WTC11 (cell line): ENCODE measurements around the gene RSRC1. TPM values are rescaled to one million over a fixed set of nuclear protein-coding genes. Genes with fewer than 3 reads are reported as not detected.

ENCODE experiments used
- ATAC-seq: fragments of 200-7000 bp; cut with Tn5 transposase; 2 replicates; pipeline ENCODE4 v1.10.0; 2021; ENCODE audit warnings: mild to moderate bottlenecking, moderate library complexity
- CTCF ChIA-PET: fragments of 300-600 bp; sonication (Branson Sonifier 250); formaldehyde crosslinking; loops from one replicate; lab custom pipeline; 2021; ENCODE audit warnings: antibody characterized with exemption; lab: Charles Lee
- POLR2A ChIA-PET: fragments of 350-600 bp; sonication (Branson Sonifier 250); formaldehyde crosslinking; loops from one replicate; lab custom pipeline; 2021; ENCODE audit warnings: antibody characterized with exemption; lab: Charles Lee
- DNase-seq: peaks from one replicate; pipeline ENCODE4 v3.0.0; 2021; ENCODE audit warnings: low spot score
- H3K27ac Mint-ChIP-seq: 2 replicates; pipeline ENCODE4 v1.8.0; 2021; ENCODE audit warnings: mixed read lengths
- H3K27me3 Mint-ChIP-seq: 2 replicates; pipeline ENCODE4 v1.8.0; 2021; ENCODE audit warnings: low read depth, mild to moderate bottlenecking, moderate library complexity, mixed read lengths
- H3K36me3 Mint-ChIP-seq: 2 replicates; pipeline ENCODE4 v1.8.0; 2021; ENCODE audit warnings: mixed read lengths
- H3K4me1 Mint-ChIP-seq: 2 replicates; pipeline ENCODE4 v1.8.0; 2022; ENCODE audit warnings: mixed read lengths
- H3K4me3 Mint-ChIP-seq: 2 replicates; pipeline ENCODE4 v1.8.0; 2021; ENCODE audit warnings: mild to moderate bottlenecking, moderate library complexity, mixed read lengths
- H3K9me3 Mint-ChIP-seq: 2 replicates; pipeline ENCODE4 v1.8.0; 2021; ENCODE audit warnings: mixed read lengths
- ESRRA ChIP-seq: sonication (generic); formaldehyde crosslinking; IDR thresholded peaks from 2 replicates; pipeline ENCODE4 v1.8.1; 2022; ENCODE audit warnings: mild to moderate bottlenecking, missing genetic modification reagents, borderline replicate concordance
- HMGA2 ChIP-seq: fragments of 250-450 bp; sonication (Bioruptor Pico); IDR thresholded peaks from 2 replicates; pipeline ENCODE4 v1.4.0; 2021; ENCODE audit warnings: mild to moderate bottlenecking, moderate library complexity
- MYBL2 ChIP-seq: sonication (generic); formaldehyde crosslinking; IDR thresholded peaks from 2 replicates; pipeline ENCODE4 v1.8.1; 2023; ENCODE audit warnings: mild to moderate bottlenecking, moderate library complexity, missing genetic modification reagents
- NR2C2 ChIP-seq: sonication (generic); formaldehyde crosslinking; IDR thresholded peaks from 2 replicates; pipeline ENCODE4 v1.8.0; 2022; ENCODE audit warnings: mild to moderate bottlenecking, missing genetic modification reagents
- NR3C1 ChIP-seq: sonication (generic); formaldehyde crosslinking; conservative IDR thresholded peaks from 2 replicates; pipeline ENCODE4 v1.8.1; 2023; ENCODE audit warnings: low read depth, mild to moderate bottlenecking, missing genetic modification reagents
- OVOL2 ChIP-seq: fragments of 250-450 bp; sonication (Bioruptor Pico); IDR thresholded peaks from 2 replicates; pipeline ENCODE4 v1.9.0; 2021; ENCODE audit warnings: mild to moderate bottlenecking, borderline replicate concordance
- PRRX2 ChIP-seq: fragments of 250-450 bp; sonication (Bioruptor Pico); IDR thresholded peaks from 2 replicates; pipeline ENCODE4 v1.8.0; 2021; ENCODE audit warnings: mild to moderate bottlenecking
- RELA ChIP-seq: sonication (generic); formaldehyde crosslinking; IDR thresholded peaks from 2 replicates; pipeline ENCODE4 v1.8.1; 2022; ENCODE audit warnings: missing genetic modification reagents, mild to moderate bottlenecking, borderline replicate concordance
- SOX15 ChIP-seq: fragments of 250-450 bp; sonication (Bioruptor Pico); IDR thresholded peaks from 2 replicates; pipeline ENCODE4 v1.9.0; 2021; ENCODE audit warnings: mild to moderate bottlenecking
- TP53 ChIP-seq: sonication (generic); formaldehyde crosslinking; IDR thresholded peaks from 2 replicates; pipeline ENCODE4 v1.8.1; 2023; ENCODE audit warnings: mild to moderate bottlenecking, missing genetic modification reagents
- ZNF263 ChIP-seq: sonication (generic); formaldehyde crosslinking; IDR thresholded peaks from 2 replicates; pipeline ENCODE4 v1.8.1; 2022; ENCODE audit warnings: low read depth, mild to moderate bottlenecking, moderate library complexity, missing genetic modification reagents
- ZNF416 ChIP-seq: fragments of 250-450 bp; sonication (Bioruptor Pico); IDR thresholded peaks from 2 replicates; pipeline ENCODE4 v1.9.0; 2021; ENCODE audit warnings: mild to moderate bottlenecking, inconsistent platforms
- ZNF423 ChIP-seq: fragments of 250-450 bp; sonication (Bioruptor Pico); IDR thresholded peaks from 2 replicates; pipeline ENCODE4 v2.1.2; 2022; ENCODE audit warnings: mild to moderate bottlenecking, moderate library complexity
- total RNA-seq: library from RNA; stranded (reverse); gene quantifications from 3 replicates; pipeline ENCODE4 v1.2.3, GENCODE V29; 2021
- TF ChIP-seq, protein P1 (sequence below): sonication (generic); formaldehyde crosslinking; IDR thresholded peaks from 2 replicates; pipeline ENCODE4 v1.8.0; 2022; ENCODE audit warnings: missing genetic modification reagents
- TF ChIP-seq, protein P2 (sequence below): sonication (generic); formaldehyde crosslinking; IDR thresholded peaks from 2 replicates; pipeline ENCODE4 v1.8.0; 2022; ENCODE audit warnings: mild to moderate bottlenecking, missing genetic modification reagents
- TF ChIP-seq, protein P3 (sequence below): sonication (generic); formaldehyde crosslinking; IDR thresholded peaks from 2 replicates; pipeline ENCODE4 v1.8.0; 2022; ENCODE audit warnings: mild to moderate bottlenecking, missing genetic modification reagents
- TF ChIP-seq, protein P4 (sequence below): sonication (generic); formaldehyde crosslinking; IDR thresholded peaks from 2 replicates; pipeline ENCODE4 v1.8.1; 2023; ENCODE audit warnings: mild to moderate bottlenecking, missing genetic modification reagents, moderate library complexity
- TF ChIP-seq, protein P5 (sequence below): sonication (generic); formaldehyde crosslinking; IDR thresholded peaks from 2 replicates; pipeline ENCODE4 v1.8.1; 2023; ENCODE audit warnings: mild to moderate bottlenecking, missing genetic modification reagents
- TF ChIP-seq, protein P6 (sequence below): sonication (generic); formaldehyde crosslinking; IDR thresholded peaks from 2 replicates; pipeline ENCODE4 v1.8.1; 2022; ENCODE audit warnings: missing genetic modification reagents, borderline replicate concordance

RSRC1 gene
- total RNA-seq, 1 experiment from 2014 or later, result 21.3 TPM

DNA sequence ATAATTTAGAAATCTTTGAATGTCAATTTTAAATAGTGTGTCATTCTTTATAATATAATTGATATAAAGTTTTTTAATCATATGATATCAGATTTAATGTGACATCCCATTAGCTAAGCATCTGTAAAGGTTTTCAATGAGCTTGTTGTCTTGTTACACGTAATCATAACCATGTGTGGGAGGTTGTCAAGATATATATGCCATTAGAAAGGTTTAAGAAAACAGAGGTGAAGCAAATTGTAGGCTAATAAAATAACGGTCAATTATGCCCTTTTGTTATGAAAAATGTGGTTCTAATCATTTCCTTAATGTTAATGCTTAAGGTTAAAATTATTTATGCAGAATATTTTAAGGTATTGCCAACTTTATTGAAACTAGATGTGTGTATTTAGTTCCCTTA lies 56.3 kb downstream of the RSRC1 start (continued):
- TF ChIP-seq, protein P1, sequence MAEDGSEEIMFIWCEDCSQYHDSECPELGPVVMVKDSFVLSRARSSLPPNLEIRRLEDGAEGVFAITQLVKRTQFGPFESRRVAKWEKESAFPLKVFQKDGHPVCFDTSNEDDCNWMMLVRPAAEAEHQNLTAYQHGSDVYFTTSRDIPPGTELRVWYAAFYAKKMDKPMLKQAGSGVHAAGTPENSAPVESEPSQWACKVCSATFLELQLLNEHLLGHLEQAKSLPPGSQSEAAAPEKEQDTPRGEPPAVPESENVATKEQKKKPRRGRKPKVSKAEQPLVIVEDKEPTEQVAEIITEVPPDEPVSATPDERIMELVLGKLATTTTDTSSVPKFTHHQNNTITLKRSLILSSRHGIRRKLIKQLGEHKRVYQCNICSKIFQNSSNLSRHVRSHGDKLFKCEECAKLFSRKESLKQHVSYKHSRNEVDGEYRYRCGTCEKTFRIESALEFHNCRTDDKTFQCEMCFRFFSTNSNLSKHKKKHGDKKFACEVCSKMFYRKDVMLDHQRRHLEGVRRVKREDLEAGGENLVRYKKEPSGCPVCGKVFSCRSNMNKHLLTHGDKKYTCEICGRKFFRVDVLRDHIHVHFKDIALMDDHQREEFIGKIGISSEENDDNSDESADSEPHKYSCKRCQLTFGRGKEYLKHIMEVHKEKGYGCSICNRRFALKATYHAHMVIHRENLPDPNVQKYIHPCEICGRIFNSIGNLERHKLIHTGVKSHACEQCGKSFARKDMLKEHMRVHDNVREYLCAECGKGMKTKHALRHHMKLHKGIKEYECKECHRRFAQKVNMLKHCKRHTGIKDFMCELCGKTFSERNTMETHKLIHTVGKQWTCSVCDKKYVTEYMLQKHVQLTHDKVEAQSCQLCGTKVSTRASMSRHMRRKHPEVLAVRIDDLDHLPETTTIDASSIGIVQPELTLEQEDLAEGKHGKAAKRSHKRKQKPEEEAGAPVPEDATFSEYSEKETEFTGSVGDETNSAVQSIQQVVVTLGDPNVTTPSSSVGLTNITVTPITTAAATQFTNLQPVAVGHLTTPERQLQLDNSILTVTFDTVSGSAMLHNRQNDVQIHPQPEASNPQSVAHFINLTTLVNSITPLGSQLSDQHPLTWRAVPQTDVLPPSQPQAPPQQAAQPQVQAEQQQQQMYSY (CRISPR knock-in tag), result no peak

DNA sequence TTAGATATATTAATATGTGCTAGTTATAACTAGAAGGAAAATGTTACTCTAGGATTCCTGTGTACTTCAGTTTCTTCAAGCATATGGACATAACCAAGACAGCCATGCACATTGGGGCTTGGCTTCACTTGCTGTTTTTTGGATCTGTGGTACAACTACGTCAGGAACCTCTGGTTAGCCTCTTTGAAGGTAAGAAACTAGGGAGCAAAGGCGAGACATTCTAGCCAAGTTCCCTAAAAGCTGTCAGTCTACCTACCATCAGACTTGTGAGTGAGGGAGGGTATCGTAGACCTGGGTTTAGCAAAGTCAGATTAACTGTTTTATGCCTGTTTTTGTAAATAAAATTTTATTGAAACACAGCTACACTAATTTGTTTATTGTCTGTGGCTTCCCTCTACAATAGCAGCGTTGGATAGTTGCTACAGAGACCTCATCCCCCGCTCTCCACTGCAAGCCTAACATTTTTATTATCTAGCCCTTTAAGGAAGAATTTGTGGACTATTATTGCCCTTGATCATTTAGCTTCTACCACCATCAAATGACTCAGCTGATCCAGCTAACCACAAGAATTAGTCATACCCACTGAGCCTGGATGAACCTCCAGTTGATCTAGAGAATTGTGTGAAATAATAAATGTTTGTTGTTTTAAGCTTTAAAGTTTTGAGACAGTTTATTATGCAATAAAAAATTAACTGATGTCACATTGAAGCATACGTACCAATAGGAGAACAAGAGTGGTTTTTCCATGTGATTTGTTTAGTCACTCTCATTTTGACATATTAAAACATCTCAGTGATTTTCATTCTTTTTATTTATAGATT lies 58.1 kb downstream of the RSRC1 start:
- ATAC-seq, result no peak
- Mint-ChIP-seq H3K4me3 (no peak overlapping the region), H3K9me3 (no peaks in the 10 kb centered on the region), H3K27me3 (no peaks in the 10 kb centered on the region), H3K27ac (no peak overlapping the region), H3K4me1 (peaks cover 15% of the 10 kb centered on the region), H3K36me3 (no peaks in the 10 kb centered on the region)
- TF ChIP-seq RELA (CRISPR knock-in tag), result no peak
- TF ChIP-seq, protein P2, sequence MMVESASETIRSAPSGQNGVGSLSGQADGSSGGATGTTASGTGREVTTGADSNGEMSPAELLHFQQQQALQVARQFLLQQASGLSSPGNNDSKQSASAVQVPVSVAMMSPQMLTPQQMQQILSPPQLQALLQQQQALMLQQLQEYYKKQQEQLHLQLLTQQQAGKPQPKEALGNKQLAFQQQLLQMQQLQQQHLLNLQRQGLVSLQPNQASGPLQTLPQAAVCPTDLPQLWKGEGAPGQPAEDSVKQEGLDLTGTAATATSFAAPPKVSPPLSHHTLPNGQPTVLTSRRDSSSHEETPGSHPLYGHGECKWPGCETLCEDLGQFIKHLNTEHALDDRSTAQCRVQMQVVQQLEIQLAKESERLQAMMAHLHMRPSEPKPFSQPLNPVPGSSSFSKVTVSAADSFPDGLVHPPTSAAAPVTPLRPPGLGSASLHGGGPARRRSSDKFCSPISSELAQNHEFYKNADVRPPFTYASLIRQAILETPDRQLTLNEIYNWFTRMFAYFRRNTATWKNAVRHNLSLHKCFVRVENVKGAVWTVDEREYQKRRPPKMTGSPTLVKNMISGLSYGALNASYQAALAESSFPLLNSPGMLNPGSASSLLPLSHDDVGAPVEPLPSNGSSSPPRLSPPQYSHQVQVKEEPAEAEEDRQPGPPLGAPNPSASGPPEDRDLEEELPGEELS (CRISPR knock-in tag), result no peak
- TF ChIP-seq ESRRA (CRISPR knock-in tag), result no peak
- DNase-seq, result no peak
- ChIA-PET CTCF (interaction anchor here (0.7 kb wide), 1 partner anchor 9 kb away, joined by 3 read pairs; no protein-coding TSS in a partner anchor), POLR2A (no interaction called here)

DNA sequence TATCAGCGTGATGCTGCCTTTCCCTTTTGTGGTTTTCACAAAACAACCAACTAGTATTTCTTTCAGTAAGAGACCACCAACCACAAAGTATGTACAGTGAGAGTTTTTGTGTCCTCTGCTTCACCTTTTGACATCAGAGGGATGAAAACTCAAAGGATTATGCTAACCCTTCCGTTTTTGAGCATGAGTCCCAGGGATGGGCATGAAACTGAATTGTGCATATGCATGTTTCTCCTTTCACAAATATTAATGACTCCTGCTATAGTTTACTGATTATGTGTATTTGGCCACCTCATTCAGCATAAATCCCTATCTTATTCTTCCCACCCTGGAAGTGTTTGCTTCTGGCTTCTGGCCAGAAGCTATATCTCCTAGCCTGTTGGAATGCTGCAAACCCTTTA lies 59.2 kb downstream of the RSRC1 start:
- H3K27ac Mint-ChIP-seq, result no peak overlapping the region
- POLR2A ChIA-PET, result no interaction called here
- no peak for ATAC-seq
- no peaks in the 10 kb centered on the region for H3K36me3 Mint-ChIP-seq
- peaks cover 15% of the 10 kb centered on the region for H3K4me1 Mint-ChIP-seq
- no peak overlapping the region for H3K4me3 Mint-ChIP-seq
- H3K27me3 Mint-ChIP-seq, result no peaks in the 10 kb centered on the region
- DNase-seq, result no peak
- CTCF ChIA-PET, result no interaction called here
- no peaks in the 10 kb centered on the region for H3K9me3 Mint-ChIP-seq
- TF ChIP-seq, protein P3, sequence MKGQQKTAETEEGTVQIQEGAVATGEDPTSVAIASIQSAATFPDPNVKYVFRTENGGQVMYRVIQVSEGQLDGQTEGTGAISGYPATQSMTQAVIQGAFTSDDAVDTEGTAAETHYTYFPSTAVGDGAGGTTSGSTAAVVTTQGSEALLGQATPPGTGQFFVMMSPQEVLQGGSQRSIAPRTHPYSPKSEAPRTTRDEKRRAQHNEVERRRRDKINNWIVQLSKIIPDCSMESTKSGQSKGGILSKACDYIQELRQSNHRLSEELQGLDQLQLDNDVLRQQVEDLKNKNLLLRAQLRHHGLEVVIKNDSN, result no peak
- TF ChIP-seq OVOL2 (CRISPR knock-in tag) (no peak), ZNF263 (CRISPR knock-in tag) (no peak), NR2C2 (CRISPR knock-in tag) (no peak), TP53 (CRISPR knock-in tag) (no peak), HMGA2 (CRISPR knock-in tag) (no peak), PRRX2 (CRISPR knock-in tag) (no peak), MYBL2 (CRISPR knock-in tag) (no peak), SOX15 (CRISPR knock-in tag) (no peak), ESRRA (CRISPR knock-in tag) (no peak), ZNF416 (CRISPR knock-in tag) (no peak), ZNF423 (no peak), NR3C1 (CRISPR knock-in tag) (no peak)
- TF ChIP-seq, protein P4, sequence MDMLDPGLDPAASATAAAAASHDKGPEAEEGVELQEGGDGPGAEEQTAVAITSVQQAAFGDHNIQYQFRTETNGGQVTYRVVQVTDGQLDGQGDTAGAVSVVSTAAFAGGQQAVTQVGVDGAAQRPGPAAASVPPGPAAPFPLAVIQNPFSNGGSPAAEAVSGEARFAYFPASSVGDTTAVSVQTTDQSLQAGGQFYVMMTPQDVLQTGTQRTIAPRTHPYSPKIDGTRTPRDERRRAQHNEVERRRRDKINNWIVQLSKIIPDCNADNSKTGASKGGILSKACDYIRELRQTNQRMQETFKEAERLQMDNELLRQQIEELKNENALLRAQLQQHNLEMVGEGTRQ (CRISPR knock-in tag), result no peak
- TF ChIP-seq, protein P5, sequence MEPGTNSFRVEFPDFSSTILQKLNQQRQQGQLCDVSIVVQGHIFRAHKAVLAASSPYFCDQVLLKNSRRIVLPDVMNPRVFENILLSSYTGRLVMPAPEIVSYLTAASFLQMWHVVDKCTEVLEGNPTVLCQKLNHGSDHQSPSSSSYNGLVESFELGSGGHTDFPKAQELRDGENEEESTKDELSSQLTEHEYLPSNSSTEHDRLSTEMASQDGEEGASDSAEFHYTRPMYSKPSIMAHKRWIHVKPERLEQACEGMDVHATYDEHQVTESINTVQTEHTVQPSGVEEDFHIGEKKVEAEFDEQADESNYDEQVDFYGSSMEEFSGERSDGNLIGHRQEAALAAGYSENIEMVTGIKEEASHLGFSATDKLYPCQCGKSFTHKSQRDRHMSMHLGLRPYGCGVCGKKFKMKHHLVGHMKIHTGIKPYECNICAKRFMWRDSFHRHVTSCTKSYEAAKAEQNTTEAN (CRISPR knock-in tag), result no peak
- TF ChIP-seq, protein P6, sequence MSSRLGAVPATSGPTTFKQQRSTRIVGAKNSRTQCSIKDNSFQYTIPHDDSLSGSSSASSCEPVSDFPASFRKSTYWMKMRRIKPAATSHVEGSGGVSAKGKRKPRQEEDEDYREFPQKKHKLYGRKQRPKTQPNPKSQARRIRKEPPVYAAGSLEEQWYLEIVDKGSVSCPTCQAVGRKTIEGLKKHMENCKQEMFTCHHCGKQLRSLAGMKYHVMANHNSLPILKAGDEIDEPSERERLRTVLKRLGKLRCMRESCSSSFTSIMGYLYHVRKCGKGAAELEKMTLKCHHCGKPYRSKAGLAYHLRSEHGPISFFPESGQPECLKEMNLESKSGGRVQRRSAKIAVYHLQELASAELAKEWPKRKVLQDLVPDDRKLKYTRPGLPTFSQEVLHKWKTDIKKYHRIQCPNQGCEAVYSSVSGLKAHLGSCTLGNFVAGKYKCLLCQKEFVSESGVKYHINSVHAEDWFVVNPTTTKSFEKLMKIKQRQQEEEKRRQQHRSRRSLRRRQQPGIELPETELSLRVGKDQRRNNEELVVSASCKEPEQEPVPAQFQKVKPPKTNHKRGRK (CRISPR knock-in tag), result no peak
